Measurements from ENCODE around the gene KATNAL2.
"Not testable (repeated sequence)": the region's sequence is repeated elsewhere in the genome, so short reads cannot be mapped to it uniquely, and the experiment has no call there.

Gene KATNAL2

DNA sequence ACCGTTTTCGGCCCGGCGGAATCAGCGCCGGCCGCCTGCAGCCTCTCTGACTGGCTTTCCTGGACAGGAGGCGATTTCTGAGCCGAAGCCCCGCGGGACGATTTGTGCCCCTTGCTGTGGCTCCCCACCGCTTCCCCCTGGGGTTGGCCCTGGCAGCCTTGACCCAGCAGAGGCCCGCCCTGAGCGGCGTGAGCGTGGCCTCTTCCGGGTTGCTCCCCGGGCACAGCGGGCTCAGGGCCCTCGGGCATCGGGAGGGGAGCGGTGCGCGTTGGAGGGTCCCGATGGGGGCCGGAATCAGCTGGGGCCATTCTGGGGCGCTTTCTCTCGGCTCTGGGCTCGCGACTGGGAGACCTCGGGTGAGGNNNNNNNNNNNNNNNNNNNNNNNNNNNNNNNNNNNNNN lies 52.1 kb downstream of the KATNAL2 start:
- not testable (repeated sequence) for H3K36me3 ChIP-seq (ENCODE audit: insufficient read depth, insufficient read length, low read length); H3K4me1 ChIP-seq (ENCODE audit: insufficient read depth, insufficient read length); DNase-seq (ENCODE audit: low read depth, low spot score); H3K9me3 ChIP-seq (ENCODE audit: insufficient read depth, low read length); H3K27me3 ChIP-seq (ENCODE audit: insufficient read depth, insufficient read length); H3K9ac ChIP-seq (ENCODE audit: insufficient read length, low read depth); H3K4me3 ChIP-seq (ENCODE audit: insufficient read length, low read depth)

- not testable (repeated sequence) for DNase-seq (ENCODE audit: low read depth, low spot score); H3K27me3 ChIP-seq (ENCODE audit: insufficient read depth, insufficient read length); H3K4me3 ChIP-seq (ENCODE audit: insufficient read length, low read depth); H3K4me1 ChIP-seq (ENCODE audit: insufficient read depth, insufficient read length); H3K36me3 ChIP-seq (ENCODE audit: insufficient read depth, insufficient read length, low read length); H3K9ac ChIP-seq (ENCODE audit: insufficient read length, low read depth); H3K9me3 ChIP-seq (ENCODE audit: insufficient read depth, low read length)
Observed at GRCh38 chr18:47019870-47020269, 102.5 kb downstream of the KATNAL2 start.

DNA sequence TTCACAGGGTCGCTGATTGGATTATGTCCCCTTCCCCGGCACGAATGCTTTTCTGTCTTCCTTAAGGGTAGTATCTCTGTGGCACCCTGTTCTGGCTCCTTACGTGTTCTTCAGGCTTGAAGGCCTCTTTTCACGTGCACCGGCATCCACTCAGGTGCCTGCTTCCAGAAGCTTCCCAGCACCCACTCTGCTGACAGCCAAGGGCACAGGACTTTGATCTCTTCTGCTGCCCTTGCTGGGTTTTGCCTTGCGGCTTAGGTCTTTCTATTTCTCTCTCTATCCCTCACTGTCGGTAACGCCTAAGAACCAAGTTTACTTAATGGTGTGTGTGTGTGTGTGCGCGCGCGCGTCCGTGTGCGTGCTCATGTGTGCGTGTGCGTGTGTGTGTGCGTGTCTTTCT lies 103.4 kb downstream of the KATNAL2 start:
- not testable (repeated sequence) for DNase-seq (ENCODE audit: low read depth, low spot score); H3K4me1 ChIP-seq (ENCODE audit: insufficient read depth, insufficient read length); H3K4me3 ChIP-seq (ENCODE audit: insufficient read length, low read depth); H3K9ac ChIP-seq (ENCODE audit: insufficient read length, low read depth); H3K27me3 ChIP-seq (ENCODE audit: insufficient read depth, insufficient read length); H3K9me3 ChIP-seq (ENCODE audit: insufficient read depth, low read length); H3K36me3 ChIP-seq (ENCODE audit: insufficient read depth, insufficient read length, low read length)

GRCh38 chr18:47022821-47023220 lies 105.4 kb downstream of the KATNAL2 start:
- not testable (repeated sequence) for H3K4me3 ChIP-seq (ENCODE audit: insufficient read length, low read depth); H3K36me3 ChIP-seq (ENCODE audit: insufficient read depth, insufficient read length, low read length); H3K9me3 ChIP-seq (ENCODE audit: insufficient read depth, low read length); H3K4me1 ChIP-seq (ENCODE audit: insufficient read depth, insufficient read length); H3K27me3 ChIP-seq (ENCODE audit: insufficient read depth, insufficient read length); H3K9ac ChIP-seq (ENCODE audit: insufficient read length, low read depth); DNase-seq (ENCODE audit: low read depth, low spot score)

GRCh38 chr18:47023769-47024465 lies 106.5 kb downstream of the KATNAL2 start:
- not testable (repeated sequence) for H3K27me3 ChIP-seq (ENCODE audit: insufficient read depth, insufficient read length); H3K4me1 ChIP-seq (ENCODE audit: insufficient read depth, insufficient read length); H3K9me3 ChIP-seq (ENCODE audit: insufficient read depth, low read length); H3K9ac ChIP-seq (ENCODE audit: insufficient read length, low read depth); H3K4me3 ChIP-seq (ENCODE audit: insufficient read length, low read depth); H3K36me3 ChIP-seq (ENCODE audit: insufficient read depth, insufficient read length, low read length); DNase-seq (ENCODE audit: low read depth, low spot score)

GRCh38 chr18:47025557-47026174 lies 108.3 kb downstream of the KATNAL2 start:
- H3K9ac ChIP-seq (ENCODE audit: insufficient read length, low read depth); H3K4me3 ChIP-seq (ENCODE audit: insufficient read length, low read depth); H3K36me3 ChIP-seq (ENCODE audit: insufficient read depth, insufficient read length, low read length); H3K4me1 ChIP-seq (ENCODE audit: insufficient read depth, insufficient read length); H3K27me3 ChIP-seq (ENCODE audit: insufficient read depth, insufficient read length); DNase-seq (ENCODE audit: low read depth, low spot score); H3K9me3 ChIP-seq (ENCODE audit: insufficient read depth, low read length): not testable (repeated sequence)

- H3K9ac ChIP-seq (ENCODE audit: insufficient read length, low read depth); H3K36me3 ChIP-seq (ENCODE audit: insufficient read depth, insufficient read length, low read length); DNase-seq (ENCODE audit: low read depth, low spot score); H3K9me3 ChIP-seq (ENCODE audit: insufficient read depth, low read length); H3K27me3 ChIP-seq (ENCODE audit: insufficient read depth, insufficient read length); H3K4me3 ChIP-seq (ENCODE audit: insufficient read length, low read depth); H3K4me1 ChIP-seq (ENCODE audit: insufficient read depth, insufficient read length): not testable (repeated sequence)
Observed at GRCh38 chr18:47028738-47029137, 111.3 kb downstream of the KATNAL2 start.

- not testable (repeated sequence) for H3K27me3 ChIP-seq (ENCODE audit: insufficient read depth, insufficient read length); H3K4me1 ChIP-seq (ENCODE audit: insufficient read depth, insufficient read length); H3K9ac ChIP-seq (ENCODE audit: insufficient read length, low read depth); H3K4me3 ChIP-seq (ENCODE audit: insufficient read length, low read depth); H3K36me3 ChIP-seq (ENCODE audit: insufficient read depth, insufficient read length, low read length); H3K9me3 ChIP-seq (ENCODE audit: insufficient read depth, low read length); DNase-seq (ENCODE audit: low read depth, low spot score)
Observed at GRCh38 chr18:47029684-47030353, 112.4 kb downstream of the KATNAL2 start.

- not testable (repeated sequence) for H3K27me3 ChIP-seq (ENCODE audit: insufficient read depth, insufficient read length); H3K36me3 ChIP-seq (ENCODE audit: insufficient read depth, insufficient read length, low read length); H3K9me3 ChIP-seq (ENCODE audit: insufficient read depth, low read length); DNase-seq (ENCODE audit: low read depth, low spot score); H3K9ac ChIP-seq (ENCODE audit: insufficient read length, low read depth); H3K4me1 ChIP-seq (ENCODE audit: insufficient read depth, insufficient read length); H3K4me3 ChIP-seq (ENCODE audit: insufficient read length, low read depth)
Observed at GRCh38 chr18:47030887-47031286, 113.5 kb downstream of the KATNAL2 start.
